ENCODE data around the gene GPR89B. TPM values are rescaled to one million over a fixed set of nuclear protein-coding genes. Genes with fewer than 3 reads are reported as not detected.

GPR89B gene
- total and polyA plus RNA-seq, 2 of the 8 experiments (the other 6 are each of a cell fraction or from before 2014, with no cell fraction given), result 19.5 to 32.5 TPM

DNA sequence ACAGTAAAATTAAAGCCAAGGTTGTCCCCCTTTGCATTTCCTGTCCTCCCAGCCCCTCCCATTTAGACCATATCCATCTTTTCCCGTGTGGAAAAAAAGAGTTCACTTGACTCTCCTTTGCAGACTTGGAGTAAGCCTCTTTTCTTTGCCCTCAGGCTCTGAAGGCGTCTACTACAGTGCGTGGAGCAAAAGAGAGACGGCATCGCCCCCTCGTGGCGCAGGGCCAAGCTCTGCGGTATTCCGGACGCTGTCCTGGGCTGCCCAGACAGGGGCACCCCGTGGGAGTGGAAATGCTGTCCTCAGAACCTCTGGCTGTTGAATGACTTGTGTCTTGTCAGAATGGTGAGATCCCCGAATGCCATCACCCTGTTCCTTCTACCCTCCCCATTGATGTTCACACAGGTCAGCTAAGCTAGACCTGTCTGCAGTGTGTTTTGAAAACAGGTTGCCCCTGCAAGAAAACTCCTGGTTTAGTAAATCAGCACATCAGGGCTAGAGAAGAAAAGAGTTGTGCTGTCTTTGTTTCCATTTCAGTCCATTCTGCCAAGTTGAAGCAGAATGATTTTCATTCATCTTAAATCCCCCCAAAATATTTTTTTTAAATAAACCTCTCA lies 37.9 kb upstream of the GPR89B start:
- H3K14ac ChIP-seq (ENCODE audit: insufficient read length), result no peak overlapping the region
- no peaks in the 10 kb centered on the region for H4K20me1 ChIP-seq (replicated peaks in 1 of 2; ENCODE audit: control insufficient read depth in 1 of 2, insufficient read depth in 2 of 2, low read length in 2 of 2)
- WGBS, 2 experiments (ENCODE audit: extremely low coverage in 1 of 2, insufficient coverage in 1 of 2, insufficient read length in 1 of 2, insufficient replicate concordance in 2 of 2, low coverage in 1 of 2, low lambda C conversion rate in 2 of 2, missing lambda C conversion rate in 1 of 2), result 16% methylated on average over 12 of the region's 12 CpGs; no CpG with 5 or more reads in 1 of the 2 experiments
- no peak overlapping the region for H3K4me3 ChIP-seq (ENCODE audit: extremely low read depth in 1 of 4, insufficient read depth in 2 of 4, low read depth in 3 of 4, low read length in 4 of 4)
- H3K4me2 ChIP-seq (ENCODE audit: insufficient read depth in 1 of 2, low read depth in 2 of 2, low read length in 2 of 2), result no peak overlapping the region
- no peaks in the 10 kb centered on the region for H3K9me3 ChIP-seq (ENCODE audit: insufficient read depth in 2 of 2, low read depth in 1 of 2, low read length in 1 of 2)
- POLR2A ChIA-PET (ENCODE audit: partially characterized antibody), result interaction anchor here (1.0 kb wide), 1 partner anchor 167 kb away, joined by 3 read pairs; no protein-coding TSS in a partner anchor
- DNase-seq (ENCODE audit: low read depth in 1 of 2, low spot score in 2 of 2) (peak; percentile 53 to 94), FAIRE-seq (peak; percentile 81)
- CTCF ChIA-PET (ENCODE audit: partially characterized antibody), result interaction anchor here (0.6 to 7.7 kb wide), 17 partner anchors 11 to 481 kb away, joined by 3 to 206 read pairs (median 4); no protein-coding TSS in a partner anchor
- H4K8ac ChIP-seq (ENCODE audit: extremely low read depth, insufficient read depth, low read length), result no peak overlapping the region
- H2BK12ac ChIP-seq (ENCODE audit: low read depth, low read length), result peak overlapping the region; percentile 85; the same call in 1 of the 2 replicates
- no peaks in the 10 kb centered on the region for H3K23me2 ChIP-seq (ENCODE audit: low read depth, low read length)
- no peak overlapping the region for H3K4ac ChIP-seq (replicated peaks; ENCODE audit: insufficient read length, low read depth, low read length)
- no peaks in the 10 kb centered on the region for H3K36me3 ChIP-seq (ENCODE audit: control insufficient read depth in 2 of 4, insufficient read depth in 4 of 4, low read length in 3 of 4)
- no peak overlapping the region for H3K23ac ChIP-seq (ENCODE audit: insufficient read length)
- no peak overlapping the region for H2BK120ac ChIP-seq (replicated peaks; ENCODE audit: low read depth, low read length)
- no peak overlapping the region for H3K27ac ChIP-seq (ENCODE audit: low read depth, low read length)
- H4K91ac ChIP-seq (replicated peaks; ENCODE audit: insufficient read length, low read length), result no peak overlapping the region
- H3K4me1 ChIP-seq (replicated peaks in 1 of 4; ENCODE audit: control insufficient read depth in 3 of 4, insufficient read depth in 4 of 4, low read length in 3 of 4), result peaks cover 0 to 6% (median 0%) of the 10 kb centered on the region in 4 experiments; a peak in 3 of 7 replicates
- no peak overlapping the region for H3K9ac ChIP-seq (replicated peaks in 1 of 4; ENCODE audit: extremely low read depth in 1 of 4, low read depth in 3 of 4, low read length in 3 of 4)
- no peak overlapping the region; the same call in 1 of the 2 replicates for H2BK5ac ChIP-seq (ENCODE audit: low read depth, low read length)
- H4K5ac ChIP-seq (ENCODE audit: insufficient read length, low read depth, low read length), result no peak overlapping the region
- no peaks in the 10 kb centered on the region for H3K79me1 ChIP-seq (ENCODE audit: low read depth, low read length)
- H3K56ac ChIP-seq (replicated peaks; ENCODE audit: insufficient read length, low read depth, low read length), result no peak overlapping the region
- H2AK5ac ChIP-seq (ENCODE audit: low read depth, low read length), result no peak overlapping the region
- H3K18ac ChIP-seq (ENCODE audit: extremely low read depth, low read length), result no peak overlapping the region
- H3K79me2 ChIP-seq (ENCODE audit: control insufficient read depth in 1 of 2, insufficient read depth in 2 of 2, low read length in 2 of 2), result no peaks in the 10 kb centered on the region
- 0 out of 2 replicates have a peak overlapping the region, but pooled peaks have one; percentile 76 for H2AFZ ChIP-seq (ENCODE audit: low read length)
- H3K27me3 ChIP-seq (replicated peaks in 1 of 4; ENCODE audit: control insufficient read depth in 3 of 4, extremely low read depth in 1 of 4, insufficient read depth in 3 of 4, low read length in 3 of 4), result no peaks in the 10 kb centered on the region
- no peak overlapping the region for H2BK15ac ChIP-seq (ENCODE audit: low read length)
- H2BK20ac ChIP-seq (ENCODE audit: low read length), result 0 out of 2 replicates have a peak overlapping the region, but pooled peaks have one; percentile 72
- peak; percentile 99 for TF ChIP-seq RAD21 (IDR thresholded peaks at IDR 0.05 in 1 of 2, conservative IDR thresholded peaks at IDR 0.05 in 1 of 2; ENCODE audit: low read depth in 2 of 2, low read length in 2 of 2)
- TF ChIP-seq SP4 (IDR thresholded peaks at IDR 0.05; ENCODE audit: low read length), result no peak
- TF ChIP-seq TEAD4 (IDR thresholded peaks at IDR 0.05; ENCODE audit: low read depth, low read length), result no peak
- no peak for TF ChIP-seq SIN3A (conservative IDR thresholded peaks at IDR 0.05 in 1 of 2, IDR thresholded peaks at IDR 0.05 in 1 of 2; ENCODE audit: low read depth in 1 of 2, low read length in 2 of 2)
- TF ChIP-seq ATF3 (IDR thresholded peaks at IDR 0.05; ENCODE audit: insufficient read depth, low read depth, low read length), result no peak
- no peak for TF ChIP-seq MAFK (IDR thresholded peaks at IDR 0.05; ENCODE audit: low read depth, low read length)
- TF ChIP-seq CHD2 (IDR thresholded peaks at IDR 0.05; ENCODE audit: low read length), result no peak
- TF ChIP-seq TAF7 (optimal IDR thresholded peaks at IDR 0.05; ENCODE audit: borderline replicate concordance, low read depth, low read length), result peak; percentile 19
- TF ChIP-seq YY1 (IDR thresholded peaks at IDR 0.05; ENCODE audit: low read depth, low read length), result 0 out of 2 replicates have a peak, but pooled peaks have one; percentile 22
